ENCODE data around the gene BAZ1A.

DNA sequence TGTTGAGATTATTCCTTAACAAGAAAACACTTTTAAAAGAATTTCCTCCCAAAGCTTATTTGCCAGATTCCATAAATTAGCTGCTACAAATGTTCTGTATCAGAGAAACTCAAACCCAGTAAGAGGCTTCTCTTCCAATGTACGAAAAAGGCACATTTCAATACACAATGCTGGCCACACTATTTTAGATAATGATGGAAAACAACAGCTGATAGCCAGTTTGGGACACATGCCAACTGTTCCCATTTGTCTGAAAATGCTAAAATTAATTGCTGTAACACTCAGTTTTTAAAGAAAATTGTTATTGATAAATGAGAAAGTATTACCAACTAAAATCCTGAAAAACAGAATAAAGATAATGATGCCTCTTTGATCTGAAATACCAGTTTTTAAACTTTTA lies 165.2 kb downstream of the BAZ1A start:
- TF ChIP-seq, protein P1, sequence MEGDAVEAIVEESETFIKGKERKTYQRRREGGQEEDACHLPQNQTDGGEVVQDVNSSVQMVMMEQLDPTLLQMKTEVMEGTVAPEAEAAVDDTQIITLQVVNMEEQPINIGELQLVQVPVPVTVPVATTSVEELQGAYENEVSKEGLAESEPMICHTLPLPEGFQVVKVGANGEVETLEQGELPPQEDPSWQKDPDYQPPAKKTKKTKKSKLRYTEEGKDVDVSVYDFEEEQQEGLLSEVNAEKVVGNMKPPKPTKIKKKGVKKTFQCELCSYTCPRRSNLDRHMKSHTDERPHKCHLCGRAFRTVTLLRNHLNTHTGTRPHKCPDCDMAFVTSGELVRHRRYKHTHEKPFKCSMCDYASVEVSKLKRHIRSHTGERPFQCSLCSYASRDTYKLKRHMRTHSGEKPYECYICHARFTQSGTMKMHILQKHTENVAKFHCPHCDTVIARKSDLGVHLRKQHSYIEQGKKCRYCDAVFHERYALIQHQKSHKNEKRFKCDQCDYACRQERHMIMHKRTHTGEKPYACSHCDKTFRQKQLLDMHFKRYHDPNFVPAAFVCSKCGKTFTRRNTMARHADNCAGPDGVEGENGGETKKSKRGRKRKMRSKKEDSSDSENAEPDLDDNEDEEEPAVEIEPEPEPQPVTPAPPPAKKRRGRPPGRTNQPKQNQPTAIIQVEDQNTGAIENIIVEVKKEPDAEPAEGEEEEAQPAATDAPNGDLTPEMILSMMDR (IDR thresholded peaks at IDR 0.05), result no peak
- no peak for TF ChIP-seq POLR2AphosphoS5 (IDR thresholded peaks at IDR 0.05)
- no peak for TF ChIP-seq POLR2A (IDR thresholded peaks at IDR 0.05)
